ENCODE data around the gene ARHGEF6.

Gene ARHGEF6

GRCh38 chrX:136687457-136687856 lies 93.3 kb downstream of the ARHGEF6 start:
- peak; percentile 55 for DNase-seq

GRCh38 chrX:136684120-136684519 lies 96.6 kb downstream of the ARHGEF6 start:
- no peak for DNase-seq

GRCh38 chrX:136679531-136679930 lies 101.2 kb downstream of the ARHGEF6 start:
- DNase-seq, result no peak

- peak; percentile 67 for DNase-seq
Measured at GRCh38 chrX:136674270-136674985, 106.3 kb downstream of the ARHGEF6 start.

GRCh38 chrX:136671006-136671610 lies 109.6 kb downstream of the ARHGEF6 start:
- no peak for DNase-seq

- DNase-seq, result no peak
Measured at GRCh38 chrX:136667446-136668168, 113.1 kb downstream of the ARHGEF6 start.

- no peak for DNase-seq
Measured at GRCh38 chrX:136666088-136666487, 114.6 kb downstream of the ARHGEF6 start.

GRCh38 chrX:136665258-136665900 lies 115.4 kb downstream of the ARHGEF6 start:
- DNase-seq, result no peak

- DNase-seq, result peak; percentile 42
Measured at GRCh38 chrX:136662976-136663375, 117.8 kb downstream of the ARHGEF6 start.

GRCh38 chrX:136662104-136662503 lies 118.6 kb downstream of the ARHGEF6 start:
- peak; percentile 68 for DNase-seq

GRCh38 chrX:136660896-136661295 lies 119.8 kb downstream of the ARHGEF6 start:
- no peak for DNase-seq

- no peak for DNase-seq
Measured at GRCh38 chrX:136659174-136659573, 121.6 kb downstream of the ARHGEF6 start.

GRCh38 chrX:136658151-136658550 lies 122.6 kb downstream of the ARHGEF6 start:
- DNase-seq, result peak; percentile 48

- DNase-seq, result no peak
Measured at GRCh38 chrX:136656361-136656964, 124.3 kb downstream of the ARHGEF6 start.

- DNase-seq, result no peak
Measured at GRCh38 chrX:136652822-136653723, 127.7 kb downstream of the ARHGEF6 start.

- no peak for DNase-seq
Measured at GRCh38 chrX:136650811-136651210, 129.9 kb downstream of the ARHGEF6 start.

- DNase-seq, result peak; percentile 52
Measured at GRCh38 chrX:136647677-136648360, 132.9 kb downstream of the ARHGEF6 start, which contains the start of gene CD40LG. Gene CD40LG (plus strand): TSS chrX:136648158. CDS start chrX:136648249, 91 bp downstream.

GRCh38 chrX:136646602-136647239 lies 134.0 kb downstream of the ARHGEF6 start:
- peak; percentile 63 for DNase-seq

- DNase-seq, result peak; percentile 32
Measured at GRCh38 chrX:136643243-136643642, 137.5 kb downstream of the ARHGEF6 start.

- DNase-seq, result no peak
Measured at GRCh38 chrX:136639506-136640176, 141.1 kb downstream of the ARHGEF6 start.
